ENCODE results near the gene DOCK8.

DNA sequence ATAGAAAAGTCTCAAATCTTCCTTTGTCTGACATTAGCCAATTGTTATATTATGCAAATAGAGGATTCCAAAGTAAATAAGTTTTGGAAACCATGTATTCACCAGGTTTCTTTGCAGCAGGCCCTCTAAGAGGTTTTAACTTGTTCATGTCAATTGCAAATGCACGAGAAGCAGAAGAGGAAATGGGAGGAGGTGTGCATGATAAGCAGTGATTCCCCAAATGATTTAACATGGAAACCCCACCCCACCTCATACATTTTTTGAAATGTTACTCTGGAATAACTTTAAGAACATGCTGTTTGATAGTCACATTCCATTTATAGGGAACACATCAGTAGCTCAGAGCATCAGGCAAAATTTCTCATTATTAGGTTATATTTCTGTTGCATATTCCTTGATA lies 190.7 kb downstream of the DOCK8 start:
- TF ChIP-seq SP1 (IDR thresholded peaks at IDR 0.05) (no peak), FOXM1 (IDR thresholded peaks at IDR 0.05; ENCODE audit: borderline replicate concordance) (no peak), FOXA1 (IDR thresholded peaks at IDR 0.05) (no peak), ELF4 (IDR thresholded peaks at IDR 0.05) (no peak), NFRKB (IDR thresholded peaks at IDR 0.05) (no peak), TARDBP (IDR thresholded peaks at IDR 0.05) (no peak), HDGF (IDR thresholded peaks at IDR 0.05; ENCODE audit: borderline replicate concordance) (no peak), FOXK2 (IDR thresholded peaks at IDR 0.05) (no peak), SUZ12 (IDR thresholded peaks at IDR 0.05) (no peak)
